Activated T-cell treated with anti-CD3 and anti-CD28 coated beads, Interleukin-2, amount 50 U/mL, for 72 hours (primary cell): ENCODE results near the gene TIRAP. TPM values are rescaled to one million over a fixed set of nuclear protein-coding genes. Genes with fewer than 3 reads are reported as not detected.
A peak's percentile ranks its signal among the peaks of the same experiment; 100 is the strongest.
"Not testable (repeated sequence)": the region's sequence is repeated elsewhere in the genome, so short reads cannot be mapped to it uniquely, and the experiment has no call there.

Experiments used
- ATAC-seq, 2 donors: fragments of 150-1000 bp; cut with Tn5 transposase; replicated peaks in 1 of 2; 2 replicates each; pipeline ENCODE4 v1.10.0; 2021; ENCODE audit warnings: moderate library complexity in 2 of 2, mild to moderate bottlenecking in 1 of 2
- DNase-seq, 2 donors: peaks; one replicate each; pipeline ENCODE4 v3.0.0; 2021 to 2022; ENCODE audit warnings: mixed read lengths in 1 of 2
- H3K27ac Mint-ChIP-seq: one replicate; pipeline ENCODE4 v1.8.0; 2022; ENCODE audit warnings: mild to moderate bottlenecking, moderate library complexity, mixed read lengths
- H3K27me3 Mint-ChIP-seq: one replicate; pipeline ENCODE4 v1.8.0; 2022; ENCODE audit warnings: low read depth, mixed read lengths
- H3K36me3 Mint-ChIP-seq, 2 donors: one replicate each; pipeline ENCODE4 v1.8.0; 2022; ENCODE audit warnings: mixed read lengths in 2 of 2, mild to moderate bottlenecking in 1 of 2; ENCODE audit not compliant: insufficient read depth in 2 of 2
- H3K4me1 Mint-ChIP-seq: one replicate; pipeline ENCODE4 v1.8.0; 2022; ENCODE audit warnings: low read depth, mixed read lengths
- H3K4me3 Mint-ChIP-seq, 2 donors: one replicate each; pipeline ENCODE4 v1.8.0; 2022; ENCODE audit warnings: mild to moderate bottlenecking in 2 of 2, mixed read lengths in 2 of 2, moderate library complexity in 2 of 2
- H3K9me3 Mint-ChIP-seq, 2 donors: one replicate each; pipeline ENCODE4 v1.8.0; 2022; ENCODE audit warnings: mixed read lengths in 2 of 2
- total RNA-seq, 2 donors: library from RNA; stranded (reverse); gene quantifications; one replicate each; pipeline ENCODE4 v1.2.3, GENCODE V29; 2022

Gene TIRAP
- total RNA-seq, result 10 to 100 TPM; 14.0 to 15.2 TPM

- H3K9me3 Mint-ChIP-seq, result no peaks in the 10 kb centered on the region
These were observed at the start of gene TIRAP for GRCh38 chr11:126282736-126283591. TSS of gene TIRAP (plus strand) at chr11:126283093. CDS start at chr11:126290895, 7,802 bp downstream.

GRCh38 chr11:126233391-126233790 is 49.5 kb upstream of the TIRAP start:
- Mint-ChIP-seq H3K4me3 (no peak overlapping the region), H3K36me3 (peaks cover 0 to 9% of the 10 kb centered on the region in 2 donors), H3K27ac (no peak overlapping the region), H3K4me1 (no peaks in the 10 kb centered on the region), H3K9me3 (no peaks in the 10 kb centered on the region), H3K27me3 (no peaks in the 10 kb centered on the region)
- peak in 1 of 2 donors; percentile 36 for ATAC-seq
- no peak for DNase-seq

More at GRCh38 chr11:126282736-126283591, at the start of gene TIRAP:
- ATAC-seq, result peak; percentile 76 to 82
- DNase-seq, result peak; percentile 73 to 74
- Mint-ChIP-seq H3K4me1 (peaks cover 52% of the 10 kb centered on the region), H3K4me3 (peak within 1 kb of the TSS; percentile 97 to 98), H3K27ac (peak within 1 kb of the TSS; percentile 97), H3K27me3 (peaks cover 8% of the 10 kb centered on the region), H3K36me3 (peaks cover 5 to 6% of the 10 kb centered on the region in 2 donors)

GRCh38 chr11:126246636-126247035 is 36.3 kb upstream of the TIRAP start:
- ATAC-seq (no peak), DNase-seq (no peak)
- Mint-ChIP-seq H3K4me1 (no peaks in the 10 kb centered on the region), H3K4me3 (no peak overlapping the region), H3K27ac (no peak overlapping the region), H3K27me3 (no peaks in the 10 kb centered on the region), H3K9me3 (no peaks in the 10 kb centered on the region), H3K36me3 (peaks cover 0 to 10% of the 10 kb centered on the region in 2 donors)

- ATAC-seq (no peak), DNase-seq (no peak)
- Mint-ChIP-seq H3K4me1 (peaks cover 4% of the 10 kb centered on the region), H3K27ac (no peak overlapping the region), H3K9me3 (no peaks in the 10 kb centered on the region), H3K4me3 (no peak overlapping the region), H3K36me3 (peaks cover 0 to 7% of the 10 kb centered on the region in 2 donors), H3K27me3 (no peaks in the 10 kb centered on the region)
These were observed 29.6 kb upstream of the TIRAP start for GRCh38 chr11:126253265-126253664.

- DNase-seq (no peak), ATAC-seq (no peak)
- Mint-ChIP-seq H3K4me1 (peaks cover 4% of the 10 kb centered on the region), H3K4me3 (no peak overlapping the region), H3K36me3 (peaks cover 0 to 7% of the 10 kb centered on the region in 2 donors), H3K27ac (no peak overlapping the region), H3K27me3 (no peaks in the 10 kb centered on the region), H3K9me3 (no peaks in the 10 kb centered on the region)
These were observed 28.1 kb upstream of the TIRAP start for GRCh38 chr11:126254819-126255218.

GRCh38 chr11:126255507-126255906 is 27.4 kb upstream of the TIRAP start:
- not testable (repeated sequence) for DNase-seq, H3K36me3 Mint-ChIP-seq, ATAC-seq, H3K4me1 Mint-ChIP-seq, H3K4me3 Mint-ChIP-seq, H3K9me3 Mint-ChIP-seq, H3K27me3 Mint-ChIP-seq
- H3K27ac Mint-ChIP-seq, result peak overlapping the region; percentile 1

GRCh38 chr11:126256216-126256615 is 26.7 kb upstream of the TIRAP start:
- ATAC-seq (no peak), DNase-seq (no peak)
- Mint-ChIP-seq H3K4me1 (peaks cover 4% of the 10 kb centered on the region), H3K4me3 (no peak overlapping the region), H3K9me3 (no peaks in the 10 kb centered on the region), H3K36me3 (peaks cover 1 to 11% of the 10 kb centered on the region in 2 donors), H3K27me3 (no peaks in the 10 kb centered on the region), H3K27ac (no peak overlapping the region)

- Mint-ChIP-seq H3K4me3 (no peak overlapping the region), H3K27me3 (no peaks in the 10 kb centered on the region), H3K9me3 (no peaks in the 10 kb centered on the region), H3K4me1 (peaks cover 4% of the 10 kb centered on the region), H3K27ac (no peak overlapping the region), H3K36me3 (peaks cover 2 to 8% of the 10 kb centered on the region in 2 donors)
- DNase-seq, result no peak
- no peak for ATAC-seq
These were observed 25.7 kb upstream of the TIRAP start for GRCh38 chr11:126257144-126257543.

GRCh38 chr11:126257764-126258163 is 25.1 kb upstream of the TIRAP start:
- ATAC-seq (no peak), DNase-seq (no peak)
- Mint-ChIP-seq H3K36me3 (peaks cover 2 to 8% of the 10 kb centered on the region in 2 donors), H3K9me3 (no peaks in the 10 kb centered on the region), H3K4me3 (no peak overlapping the region), H3K27ac (no peak overlapping the region), H3K4me1 (peaks cover 4% of the 10 kb centered on the region), H3K27me3 (no peaks in the 10 kb centered on the region)

- H3K9me3 Mint-ChIP-seq, result no peaks in the 10 kb centered on the region
- peaks cover 17% of the 10 kb centered on the region for H3K4me1 Mint-ChIP-seq
- no peak for DNase-seq
- no peak for ATAC-seq
- H3K36me3 Mint-ChIP-seq, result peaks cover 14 to 29% of the 10 kb centered on the region in 2 donors
- H3K27me3 Mint-ChIP-seq, result no peaks in the 10 kb centered on the region
- no peak overlapping the region for H3K27ac Mint-ChIP-seq
- H3K4me3 Mint-ChIP-seq, result no peak overlapping the region
These were observed 20.7 kb upstream of the TIRAP start for GRCh38 chr11:126262216-126262615.

- Mint-ChIP-seq H3K36me3 (peaks cover 17 to 34% of the 10 kb centered on the region in 2 donors), H3K27me3 (no peaks in the 10 kb centered on the region), H3K4me3 (no peak overlapping the region), H3K9me3 (no peaks in the 10 kb centered on the region), H3K4me1 (peaks cover 25% of the 10 kb centered on the region), H3K27ac (no peak overlapping the region)
- ATAC-seq (no peak), DNase-seq (no peak)
These were observed 19.4 kb upstream of the TIRAP start for GRCh38 chr11:126263489-126263888.

- peaks cover 17 to 36% of the 10 kb centered on the region in 2 donors for H3K36me3 Mint-ChIP-seq
- H3K9me3 Mint-ChIP-seq, result no peaks in the 10 kb centered on the region
- ATAC-seq (no peak), DNase-seq (no peak)
- H3K27me3 Mint-ChIP-seq, result no peaks in the 10 kb centered on the region
- peaks cover 46% of the 10 kb centered on the region for H3K4me1 Mint-ChIP-seq
- no peak overlapping the region for H3K4me3 Mint-ChIP-seq
- peak overlapping the region; percentile 100 for H3K27ac Mint-ChIP-seq
These were observed 17.1 kb upstream of the TIRAP start for GRCh38 chr11:126265811-126266210.

- Mint-ChIP-seq H3K27ac (peak overlapping the region; percentile 100), H3K36me3 (peaks cover 15 to 36% of the 10 kb centered on the region in 2 donors), H3K4me1 (peaks cover 53% of the 10 kb centered on the region), H3K27me3 (no peaks in the 10 kb centered on the region), H3K4me3 (peak overlapping the region; percentile 96 to 97), H3K9me3 (no peaks in the 10 kb centered on the region)
- ATAC-seq (no peak), DNase-seq (no peak)
These were observed 15.2 kb upstream of the TIRAP start for GRCh38 chr11:126267650-126268049.
